H1 (cell line): Measurements from ENCODE around the gene IL22RA2. TPM values are rescaled to one million over a fixed set of nuclear protein-coding genes. Genes with fewer than 3 reads are reported as not detected.

Source experiments
- CTCF ChIA-PET: fragments of 300-600 bp; sonication (Branson Sonifier 250); formaldehyde crosslinking; loops from one replicate; lab custom pipeline; 2021; ENCODE audit not compliant: partially characterized antibody; lab: Charles Lee
- POLR2A ChIA-PET: fragments of 300-600 bp; sonication (Branson Sonifier 250); formaldehyde crosslinking; loops from one replicate; lab custom pipeline; 2021; ENCODE audit warnings: inconsistent platforms; ENCODE audit not compliant: partially characterized antibody; lab: Charles Lee
- DNase-seq, 2 experiments: peaks; one replicate each; pipeline versions ENCODE4 v3.0.0 to v3.0.0-alpha.2; 2010 to 2022; ENCODE audit warnings: low spot score in 2 of 2, low read depth in 1 of 2, mixed read lengths in 1 of 2
- FAIRE-seq: peaks from 2 replicates; lab custom pipeline; 2011; peaks lifted over from hg19 to GRCh38; lab: Jason Lieb, UNC
- H2AFZ ChIP-seq: 2 replicates; pipeline ENCODE4 v1.8.1; 2012; ENCODE audit warnings: low read length, inconsistent platforms
- H2AK5ac ChIP-seq: 2 replicates; pipeline ENCODE4 v1.6.1; 2013; ENCODE audit warnings: low read depth, low read length
- H2BK120ac ChIP-seq: replicated peaks from 2 replicates; pipeline ENCODE3; 2013; ENCODE audit warnings: low read depth, low read length, inconsistent platforms
- H2BK12ac ChIP-seq: 2 replicates; pipeline ENCODE4 v1.6.1; 2013; ENCODE audit warnings: low read depth, low read length
- H2BK15ac ChIP-seq: 2 replicates; pipeline ENCODE4 v1.6.1; 2013; ENCODE audit warnings: low read length
- H2BK20ac ChIP-seq: 2 replicates; pipeline ENCODE4 v1.6.1; 2013; ENCODE audit warnings: low read length
- H2BK5ac ChIP-seq: 2 replicates; pipeline ENCODE4 v1.6.1; 2013; ENCODE audit warnings: low read depth, low read length
- H3K14ac ChIP-seq: 2 replicates; pipeline ENCODE4 v1.6.1; 2013; ENCODE audit warnings: inconsistent platforms; ENCODE audit not compliant: insufficient read length
- H3K18ac ChIP-seq: 2 replicates; pipeline ENCODE4 v1.6.1; 2013; ENCODE audit warnings: low read length; ENCODE audit errors: extremely low read depth
- H3K23ac ChIP-seq: 2 replicates; pipeline ENCODE4 v1.6.1; 2013; ENCODE audit warnings: inconsistent platforms; ENCODE audit not compliant: insufficient read length
- H3K23me2 ChIP-seq: 2 replicates; pipeline ENCODE4 v1.6.1; 2013; ENCODE audit warnings: low read depth, low read length
- H3K27ac ChIP-seq: 2 replicates; pipeline ENCODE4 v1.6.1; 2011; ENCODE audit warnings: low read depth, low read length, inconsistent platforms
- H3K27me3 ChIP-seq, 4 experiments: replicated peaks in 1 of 4; 1 replicate in 1 of 4; 2 replicates in 3 of 4; pipeline versions ENCODE4 v1.6.1 to v1.8.1; 2011 to 2013; ENCODE audit warnings: low read length in 3 of 4, mild to moderate bottlenecking in 3 of 4, inconsistent platforms in 2 of 4, mixed read lengths in 2 of 4, moderate library complexity in 1 of 4; ENCODE audit not compliant: control insufficient read depth in 3 of 4, insufficient read depth in 3 of 4; ENCODE audit errors: extremely low read depth in 1 of 4
- H3K36me3 ChIP-seq, 4 experiments: 2 replicates each; pipeline versions ENCODE4 v1.6.1 to v1.8.1; 2011 to 2013; ENCODE audit warnings: mild to moderate bottlenecking in 4 of 4, low read length in 3 of 4, moderate library complexity in 2 of 4, control low read depth in 1 of 4, inconsistent platforms in 1 of 4; ENCODE audit not compliant: insufficient read depth in 4 of 4, control insufficient read depth in 2 of 4
- H3K4ac ChIP-seq: replicated peaks from 2 replicates; pipeline ENCODE3; 2013; ENCODE audit warnings: low read length, low read depth, mixed read lengths, inconsistent platforms; ENCODE audit not compliant: insufficient read length
- H3K4me1 ChIP-seq, 4 experiments: replicated peaks in 1 of 4; 1 replicate in 1 of 4; 2 replicates in 3 of 4; pipeline versions ENCODE4 v1.6.1 to v1.8.1; 2011 to 2013; ENCODE audit warnings: low read length in 3 of 4, inconsistent platforms in 2 of 4, mixed read lengths in 1 of 4; ENCODE audit not compliant: insufficient read depth in 4 of 4, control insufficient read depth in 3 of 4
- H3K4me2 ChIP-seq, 2 experiments: 2 replicates each; pipeline versions ENCODE4 v1.6.1 to v1.8.1; 2011 to 2013; ENCODE audit warnings: low read depth in 2 of 2, low read length in 2 of 2, control low read depth in 1 of 2, inconsistent platforms in 1 of 2, mild to moderate bottlenecking in 1 of 2; ENCODE audit not compliant: insufficient read depth in 1 of 2
- H3K4me3 ChIP-seq, 4 experiments: fragments of 200-600, 300-600 bp in 1 of 4; sonication (generic), shearing (Covaris generic), sonication (Bioruptor Twin) in 1 of 4; 2 replicates each; pipeline versions ENCODE4 v1.5.1 to v1.8.1; 2011 to 2016; ENCODE audit warnings: low read length in 4 of 4, low read depth in 3 of 4, control low read depth in 2 of 4, inconsistent platforms in 2 of 4, mild to moderate bottlenecking in 2 of 4, mixed read lengths in 1 of 4, moderate library complexity in 1 of 4; ENCODE audit not compliant: insufficient read depth in 2 of 4; ENCODE audit errors: extremely low read depth in 1 of 4
- H3K56ac ChIP-seq: replicated peaks from 2 replicates; pipeline ENCODE3; 2013; ENCODE audit warnings: low read depth, mild to moderate bottlenecking, mixed read lengths, low read length, inconsistent platforms; ENCODE audit not compliant: insufficient read length
- H3K79me1 ChIP-seq: 2 replicates; pipeline ENCODE4 v1.6.1; 2013; ENCODE audit warnings: low read depth, low read length, control low read depth
- H3K79me2 ChIP-seq, 2 experiments: 2 replicates each; pipeline versions ENCODE4 v1.6.1 to v1.8.1; 2012 to 2013; ENCODE audit warnings: low read length in 2 of 2, mild to moderate bottlenecking in 2 of 2, inconsistent platforms in 1 of 2; ENCODE audit not compliant: insufficient read depth in 2 of 2, control insufficient read depth in 1 of 2
- H3K9ac ChIP-seq, 4 experiments: replicated peaks in 1 of 4; 1 replicate in 1 of 4; 2 replicates in 3 of 4; pipeline versions ENCODE4 v1.6.1 to v1.8.1; 2011 to 2013; ENCODE audit warnings: low read depth in 3 of 4, low read length in 3 of 4, control low read depth in 2 of 4, mild to moderate bottlenecking in 2 of 4, moderate library complexity in 2 of 4, inconsistent platforms in 1 of 4; ENCODE audit errors: extremely low read depth in 1 of 4
- H3K9me3 ChIP-seq, 2 experiments: 2 replicates each; pipeline versions ENCODE4 v1.6.1 to v1.8.1; 2012 to 2013; ENCODE audit warnings: mild to moderate bottlenecking in 2 of 2, moderate library complexity in 2 of 2, control low read depth in 1 of 2, inconsistent platforms in 1 of 2, low read depth in 1 of 2, low read length in 1 of 2, mixed read lengths in 1 of 2; ENCODE audit not compliant: insufficient read depth in 2 of 2
- H4K20me1 ChIP-seq, 2 experiments: replicated peaks in 1 of 2; 2 replicates each; pipeline versions ENCODE3 to v1.8.1; 2011 to 2013; ENCODE audit warnings: inconsistent platforms in 2 of 2, low read length in 2 of 2, mild to moderate bottlenecking in 1 of 2; ENCODE audit not compliant: insufficient read depth in 2 of 2, control insufficient read depth in 1 of 2
- H4K5ac ChIP-seq: 2 replicates; pipeline ENCODE4 v1.6.1; 2013; ENCODE audit warnings: low read length, low read depth, mixed read lengths, inconsistent platforms; ENCODE audit not compliant: insufficient read length
- H4K8ac ChIP-seq: 2 replicates; pipeline ENCODE4 v1.8.0; 2013; ENCODE audit warnings: mild to moderate bottlenecking, moderate library complexity, low read length, inconsistent platforms; ENCODE audit not compliant: insufficient read depth; ENCODE audit errors: extremely low read depth
- H4K91ac ChIP-seq: replicated peaks from 2 replicates; pipeline ENCODE3; 2013; ENCODE audit warnings: low read length, mixed read lengths, inconsistent platforms; ENCODE audit not compliant: insufficient read length
- BRCA1 ChIP-seq: IDR thresholded peaks from 2 replicates; pipeline ENCODE4 v1.6.1; 2012; ENCODE audit warnings: low read depth, low read length, improper control_type of control experiment
- CHD2 ChIP-seq: IDR thresholded peaks from 2 replicates; pipeline ENCODE4 v1.6.1; 2012; ENCODE audit warnings: low read length, improper control_type of control experiment
- E2F6 ChIP-seq: IDR thresholded peaks from 2 replicates; pipeline ENCODE4 v1.6.1; 2012; ENCODE audit warnings: inconsistent platforms
- EZH2 ChIP-seq: fragments of 200-600 bp; sonication (generic); IDR thresholded peaks from 2 replicates; pipeline ENCODE4 v1.7.1; 2012; ENCODE audit warnings: low read depth, mild to moderate bottlenecking, moderate library complexity, low read length, inconsistent platforms; ENCODE audit not compliant: severe bottlenecking
- GTF2F1 ChIP-seq: IDR thresholded peaks from 2 replicates; pipeline ENCODE4 v1.6.1; 2012; ENCODE audit warnings: low read depth, low read length, improper control_type of control experiment, borderline replicate concordance
- HDAC2 ChIP-seq, 2 experiments: fragments of 300-600 bp in 1 of 2; sonication (generic) in 1 of 2; IDR thresholded peaks; 2 replicates each; pipeline ENCODE4 v1.6.1; 2011 to 2012; ENCODE audit warnings: low read depth in 2 of 2, low read length in 2 of 2, mild to moderate bottlenecking in 2 of 2, moderate library complexity in 2 of 2, borderline replicate concordance in 1 of 2, inconsistent platforms in 1 of 2
- HDAC6 ChIP-seq: IDR thresholded peaks from one replicate; pipeline ENCODE4 v1.7.1; 2012; ENCODE audit warnings: low read depth, mild to moderate bottlenecking, inconsistent platforms, low read length, moderate library complexity
- MAFK ChIP-seq: IDR thresholded peaks from 2 replicates; pipeline ENCODE4 v1.6.1; 2012; ENCODE audit warnings: low read depth, mild to moderate bottlenecking, improper control_type of control experiment, low read length
- RXRA ChIP-seq: IDR thresholded peaks from 2 replicates; pipeline ENCODE4 v1.6.1; 2011; ENCODE audit warnings: low read depth, mild to moderate bottlenecking, low read length, moderate library complexity; ENCODE audit not compliant: insufficient read depth
- SIX5 ChIP-seq: IDR thresholded peaks from 2 replicates; pipeline ENCODE4 v1.6.1; 2011; ENCODE audit warnings: mild to moderate bottlenecking, low read depth, low read length
- TEAD4 ChIP-seq: IDR thresholded peaks from 2 replicates; pipeline ENCODE4 v1.6.1; 2012; ENCODE audit warnings: low read depth, low read length, inconsistent platforms, mixed read lengths
- WGBS, 2 experiments: shearing (Covaris generic) in 1 of 2; methylation state at CpG; one replicate each; pipeline versions ENCODE4 v1.1.6 to v1.1.7; 2013 to 2015; ENCODE audit warnings: low lambda C conversion rate in 2 of 2, mixed read lengths in 2 of 2, inconsistent platforms in 1 of 2, low coverage in 1 of 2, missing lambda C conversion rate in 1 of 2; ENCODE audit not compliant: insufficient replicate concordance in 2 of 2, insufficient coverage in 1 of 2, insufficient read length in 1 of 2; ENCODE audit errors: extremely low coverage in 1 of 2, missing lambda C conversion rate in 1 of 2; 5-methylcytosine and 5-hydroxymethylcytosine counted together
- polyA plus RNA-seq, 7 experiments: library from polyadenylated mRNA; depleted of rRNA in 3 of 7; stranded (reverse) in 5 of 7; unstranded in 2 of 7; fragments of >200 nt in 5 of 7; fragments of 200-250 nt in 2 of 7; gene quantifications; 1 replicate in 5 of 7; 2 replicates in 1 of 7; 4 replicates in 1 of 7; pipeline versions ENCODE4 v1.2.1 to v1.2.3, GENCODE V29; 2011 to 2013; ENCODE audit warnings: missing spikeins in 2 of 7, mixed read lengths in 2 of 7
- total RNA-seq: library from RNA; stranded (reverse); fragmentation: NEBNext Ultra II Directional; extraction: Animal tissue kit (Norgen Biotek cat#: 25700); gene quantifications from 2 replicates; pipeline ENCODE4 v1.2.1, GENCODE V29; 2021

The IL22RA2 gene
- total and polyA plus RNA-seq, 2 of the 8 experiments (the other 6 are each of a cell fraction or from before 2014, with no cell fraction given) = not detected

GRCh38 chr6:137170266-137171052 is 3.0 kb downstream of the IL22RA2 start:
- WGBS, 2 experiments = 90% methylated on average over 13 of the region's 13 CpGs; no CpG with 5 or more reads in 1 of the 2 experiments
- Histone ChIP-seq H2BK20ac (no peak overlapping the region), H4K20me1 (no peaks in the 10 kb centered on the region), H2BK5ac (no peak overlapping the region), H4K8ac (no peak overlapping the region), H3K23ac (no peak overlapping the region), H2BK12ac (no peak overlapping the region), H3K4me3 (no peak overlapping the region), H2AK5ac (no peak overlapping the region), H3K27me3 (no peaks in the 10 kb centered on the region), H3K79me1 (no peaks in the 10 kb centered on the region), H3K27ac (no peak overlapping the region), H3K36me3 (no peaks in the 10 kb centered on the region; a peak in 1 of 8 replicates), H3K4ac (no peak overlapping the region), H2BK15ac (no peak overlapping the region), H3K56ac (no peak overlapping the region), H3K14ac (no peak overlapping the region), H3K9me3 (peaks cover 15 to 16% of the 10 kb centered on the region in 2 experiments), H4K91ac (no peak overlapping the region), H4K5ac (no peak overlapping the region), H2BK120ac (no peak overlapping the region), H2AFZ (0 out of 2 replicates have a peak overlapping the region, but pooled peaks have one; percentile 8), H3K18ac (no peak overlapping the region), H3K4me1 (peaks cover 0 to 6% (median 3%) of the 10 kb centered on the region in 4 experiments; a peak in 3 of 7 replicates), H3K4me2 (no peak overlapping the region), H3K23me2 (no peaks in the 10 kb centered on the region), H3K9ac (no peak overlapping the region), H3K79me2 (no peaks in the 10 kb centered on the region)
- ChIA-PET POLR2A (no interaction called here), CTCF (interaction anchor here (0.6 to 1.6 kb wide), 3 partner anchors 76 to 1898 kb away, joined by 3 to 5 read pairs (median 4); no protein-coding TSS in a partner anchor)
- FAIRE-seq = no peak
- no peak for DNase-seq
- TF ChIP-seq TEAD4 (no peak), MAFK (no peak), GTF2F1 (no peak), EZH2 (no peak), HDAC6 (no peak), CHD2 (no peak), HDAC2 (IDR thresholded peaks at IDR 0.05; ENCODE audit: borderline replicate concordance in 1 of 2, low read depth in 2 of 2, low read length in 2 of 2) (no peak), RXRA (no peak), SIX5 (no peak), BRCA1 (no peak), E2F6 (no peak)
